Natural killer cell (primary cell): ENCODE results near the gene KIF3A. TPM values are rescaled to one million over a fixed set of nuclear protein-coding genes. Genes with fewer than 3 reads are reported as not detected.

ENCODE experiments used
- ATAC-seq, 3 donors: fragments of 150-1000 bp in 2 of 3; fragments of 200-7000 bp in 1 of 3; cut with Tn5 transposase; 1 replicate in 1 of 3; 2 replicates in 2 of 3; pipeline ENCODE4 v1.10.0; 2021; ENCODE audit warnings: mild to moderate bottlenecking in 2 of 3, moderate library complexity in 2 of 3
- DNase-seq, 2 donors: peaks; one replicate each; pipeline versions ENCODE4 v3.0.0 to v3.0.0-alpha.2; 2013 to 2021; ENCODE audit warnings: mixed read lengths in 1 of 2
- H3K27ac ChIP-seq: one replicate; pipeline ENCODE4 v1.5.1; 2013; ENCODE audit warnings: mild to moderate bottlenecking, low read length
- H3K27me3 ChIP-seq: one replicate; pipeline ENCODE4 v1.6.1; 2013; ENCODE audit warnings: low read length; ENCODE audit not compliant: control insufficient read depth, insufficient read depth
- H3K36me3 ChIP-seq: one replicate; pipeline ENCODE4 v1.6.1; 2013; ENCODE audit warnings: low read length; ENCODE audit not compliant: control insufficient read depth, insufficient read depth
- H3K4me1 ChIP-seq: one replicate; pipeline ENCODE4 v1.6.1; 2013; ENCODE audit warnings: low read length; ENCODE audit not compliant: control insufficient read depth, insufficient read depth
- H3K4me3 ChIP-seq: one replicate; pipeline ENCODE4 v1.5.1; 2013; ENCODE audit warnings: low read length
- H3K9me3 ChIP-seq: one replicate; pipeline ENCODE4 v1.6.1; 2013; ENCODE audit warnings: low read length; ENCODE audit not compliant: control insufficient read depth, insufficient read depth
- H3K27ac Mint-ChIP-seq, 2 donors: one replicate each; pipeline ENCODE4 v1.8.0; 2022; ENCODE audit warnings: mild to moderate bottlenecking in 2 of 2, mixed read lengths in 2 of 2, moderate library complexity in 1 of 2
- H3K27me3 Mint-ChIP-seq, 2 donors: one replicate each; pipeline ENCODE4 v1.8.0; 2022; ENCODE audit warnings: low read depth in 2 of 2, mixed read lengths in 2 of 2
- H3K36me3 Mint-ChIP-seq: one replicate; pipeline ENCODE4 v1.8.0; 2022; ENCODE audit warnings: mixed read lengths
- H3K4me1 Mint-ChIP-seq, 2 donors: one replicate each; pipeline ENCODE4 v1.8.0; 2022; ENCODE audit warnings: mixed read lengths in 2 of 2
- H3K4me3 Mint-ChIP-seq: one replicate; pipeline ENCODE4 v1.8.0; 2022; ENCODE audit warnings: mild to moderate bottlenecking, moderate library complexity, mixed read lengths
- H3K9me3 Mint-ChIP-seq, 2 donors: one replicate each; pipeline ENCODE4 v1.8.0; 2022; ENCODE audit warnings: mixed read lengths in 2 of 2
- CTCF ChIP-seq: fragments of 200-600 bp; IDR thresholded peaks from one replicate; pipeline ENCODE4 v1.8.0; 2022; ENCODE audit warnings: antibody characterized with exemption
- WGBS: methylation state at CpG from one replicate; pipeline ENCODE4 v1.1.7; 2013; ENCODE audit warnings: missing lambda C conversion rate; ENCODE audit not compliant: insufficient coverage; 5-methylcytosine and 5-hydroxymethylcytosine counted together
- intact Hi-C: fragments of 100-400 bp; cut with micrococcal nuclease; formaldehyde crosslinking; loops from one replicate; pipeline ENCODE4 v1.14.2; 2022
- total RNA-seq, 4 donors: library from RNA; stranded (reverse); fragments of 120-200 nt in 1 of 4; gene quantifications; one replicate each; pipeline versions ENCODE4 v1.2.3 to v1.2.4, GENCODE V29; 2013 to 2022

KIF3A gene
- total RNA-seq, 3 donors from 2014 or later (not counting 1 experiment from before 2014, with no cell fraction given), result 13.6 to 19.2 (median 18.6) TPM

GRCh38 chr5:132668706-132669454, 68.5 kb downstream of the KIF3A start:
- Mint-ChIP-seq H3K4me1 (peaks cover 0 to 4% of the 10 kb centered on the region in 2 donors), H3K9me3 (no peaks in the 10 kb centered on the region), H3K36me3 (no peaks in the 10 kb centered on the region), H3K27ac (no peak overlapping the region), H3K27me3 (peaks cover 0 to 4% of the 10 kb centered on the region in 2 donors), H3K4me3 (no peak overlapping the region)
- no peak for TF ChIP-seq CTCF
- no peaks in the 10 kb centered on the region for H3K9me3 ChIP-seq
- H3K36me3 ChIP-seq, result no peaks in the 10 kb centered on the region
- 91% methylated on average over 14 of the region's 14 CpGs for WGBS
- DNase-seq (no peak), ATAC-seq (no peak)
- H3K27ac ChIP-seq, result no peak overlapping the region
- H3K4me3 ChIP-seq, result no peak overlapping the region
- intact Hi-C loops, result no loop called here
- H3K4me1 ChIP-seq, result peaks cover 11% of the 10 kb centered on the region
- no peaks in the 10 kb centered on the region for H3K27me3 ChIP-seq

DNA sequence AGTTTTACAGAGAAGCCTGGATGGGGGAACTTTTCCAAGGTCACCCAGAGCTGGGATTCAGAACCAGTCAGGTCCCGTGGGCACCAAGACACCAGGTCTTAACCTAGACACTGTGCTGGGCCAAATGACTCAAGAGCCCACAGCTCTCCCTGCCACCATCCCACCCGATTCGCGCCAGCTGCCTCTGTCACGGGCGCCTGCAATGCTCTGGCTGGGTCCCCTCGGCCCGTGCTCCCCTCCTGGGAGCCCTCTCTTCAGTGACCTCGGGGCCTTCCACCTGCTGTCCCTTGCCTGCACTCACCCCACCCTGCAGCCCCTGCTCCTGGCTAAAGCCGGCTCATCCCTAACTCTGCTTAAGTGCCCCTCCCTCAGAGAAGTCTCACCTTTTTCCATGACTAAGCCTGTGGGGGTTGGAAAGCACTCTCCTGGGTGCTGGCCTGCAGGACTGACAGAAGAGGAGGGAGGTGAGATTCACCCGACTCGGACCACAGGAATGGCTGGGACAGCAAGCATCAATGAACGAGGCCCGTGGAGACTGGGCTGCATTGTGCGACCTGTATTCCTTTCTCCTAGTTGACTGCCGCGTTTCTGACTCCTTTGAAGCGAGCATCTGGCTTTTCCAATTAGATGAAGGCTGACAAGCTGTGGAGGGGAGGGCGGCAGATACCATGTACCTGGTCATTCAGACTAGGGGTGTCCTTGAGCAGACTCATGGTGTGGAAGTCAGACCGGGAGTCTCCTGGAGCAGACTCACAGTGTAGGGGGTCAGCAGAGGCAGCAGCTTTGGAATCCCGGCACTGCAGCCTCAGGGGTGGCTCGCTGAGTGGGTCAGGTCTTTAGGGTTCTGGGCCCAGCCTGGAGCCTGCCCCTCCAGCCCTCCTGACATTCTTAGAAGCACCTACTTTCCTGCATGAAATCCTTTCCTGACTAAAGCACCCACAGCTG, 69.3 kb downstream of the KIF3A start:
- H3K4me1 Mint-ChIP-seq, result peaks cover 0 to 10% of the 10 kb centered on the region in 2 donors
- no peak overlapping the region for H3K27ac Mint-ChIP-seq
- peaks cover 0 to 4% of the 10 kb centered on the region in 2 donors for H3K27me3 Mint-ChIP-seq
- Histone ChIP-seq H3K9me3 (no peaks in the 10 kb centered on the region), H3K4me1 (peaks cover 19% of the 10 kb centered on the region), H3K4me3 (no peak overlapping the region), H3K27ac (no peak overlapping the region), H3K27me3 (no peaks in the 10 kb centered on the region), H3K36me3 (no peaks in the 10 kb centered on the region)
- 93% methylated on average over 22 of the region's 22 CpGs for WGBS
- intact Hi-C loops, result no loop called here
- TF ChIP-seq CTCF, result no peak
- no peaks in the 10 kb centered on the region for H3K9me3 Mint-ChIP-seq
- DNase-seq (no peak), ATAC-seq (no peak)
- H3K4me3 Mint-ChIP-seq, result no peak overlapping the region
- no peaks in the 10 kb centered on the region for H3K36me3 Mint-ChIP-seq

GRCh38 chr5:132667309-132667708, 70.0 kb downstream of the KIF3A start:
- Mint-ChIP-seq H3K9me3 (no peaks in the 10 kb centered on the region), H3K27ac (no peak overlapping the region), H3K4me1 (peaks cover 0 to 14% of the 10 kb centered on the region in 2 donors), H3K36me3 (no peaks in the 10 kb centered on the region), H3K4me3 (no peak overlapping the region), H3K27me3 (peaks cover 0 to 4% of the 10 kb centered on the region in 2 donors)
- WGBS, result 83% methylated on average over 7 of the region's 10 CpGs
- intact Hi-C loops, result no loop called here
- Histone ChIP-seq H3K4me1 (peaks cover 23% of the 10 kb centered on the region), H3K9me3 (no peaks in the 10 kb centered on the region), H3K27ac (no peak overlapping the region), H3K36me3 (no peaks in the 10 kb centered on the region), H3K27me3 (no peaks in the 10 kb centered on the region), H3K4me3 (no peak overlapping the region)
- ATAC-seq (no peak), DNase-seq (no peak)
- no peak for TF ChIP-seq CTCF
